ENCODE data around the gene EFCAB6. TPM values are rescaled to one million over a fixed set of nuclear protein-coding genes. Genes with fewer than 3 reads are reported as not detected.

Gene EFCAB6
- total and polyA plus RNA-seq, 2 of the 13 experiments (the other 11 are each of a cell fraction or from before 2014, with no cell fraction given) = not detected

DNA sequence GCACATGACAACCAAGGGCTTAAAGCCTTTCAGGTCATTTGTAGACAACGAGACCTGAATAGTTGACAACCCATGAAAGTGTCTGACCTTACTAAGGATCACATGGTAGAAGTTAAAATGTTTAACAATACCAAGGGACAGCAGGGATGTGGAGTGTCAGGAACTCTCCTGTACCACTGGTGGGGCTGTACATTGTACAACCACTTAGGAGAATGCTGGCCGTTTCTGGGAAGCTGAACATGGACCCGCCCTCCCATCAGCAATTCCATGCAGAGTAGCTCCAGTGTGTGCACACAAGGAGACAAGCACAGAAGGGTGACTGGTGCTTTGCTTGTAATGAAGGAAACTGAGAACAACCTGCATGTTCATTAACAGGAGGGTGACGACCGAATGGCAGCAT is 237.4 kb downstream of the EFCAB6 start:
- no peaks in the 10 kb centered on the region for H3K79me2 ChIP-seq (ENCODE audit: insufficient read depth, low read length)
- no peaks in the 10 kb centered on the region for H4K20me1 ChIP-seq (ENCODE audit: insufficient read depth, low read length)
- no peak for DNase-seq (ENCODE audit: low spot score)
- H3K27ac ChIP-seq (ENCODE audit: extremely low read length, insufficient read depth, low read length) = no peak overlapping the region
- no peaks in the 10 kb centered on the region for H3K9me3 ChIP-seq (ENCODE audit: low read length)
- no peaks in the 10 kb centered on the region for H3K4me1 ChIP-seq (ENCODE audit: insufficient read depth, low read length)
- BruUV-seq (replicated peaks) = no TSS peak
- H3K4me3 ChIP-seq (replicated peaks in 1 of 3; ENCODE audit: insufficient read depth in 1 of 3, low read depth in 2 of 3, low read length in 3 of 3) = no peak overlapping the region
- intact Hi-C loops (cut with micrococcal nuclease; ENCODE audit: unreplicated experiment) = no loop called here
- H3K9ac ChIP-seq (ENCODE audit: insufficient read depth, low read depth, low read length) = no peak overlapping the region
- WGBS (ENCODE audit: low lambda C conversion rate) = 12% methylated on average over 5 of the region's 5 CpGs
- no peaks in the 10 kb centered on the region for H3K36me3 ChIP-seq (replicated peaks in 1 of 2; ENCODE audit: control insufficient read depth in 1 of 2, insufficient read depth in 2 of 2, low read length in 2 of 2)
- peaks cover 0 to 14% of the 10 kb centered on the region in 2 experiments; a peak in 2 of 5 replicates for H3K27me3 ChIP-seq (ENCODE audit: control insufficient read depth in 1 of 2, insufficient read depth in 2 of 2, low read length in 2 of 2)
- no peak for ATAC-seq
- no peak for FAIRE-seq
- no peak overlapping the region for H3K4me2 ChIP-seq (ENCODE audit: low read depth, low read length)
- no peak overlapping the region for H2AFZ ChIP-seq (ENCODE audit: low read length)
- in situ Hi-C loops (cut with HindIII; ENCODE audit: extremely low pct_ligation_motif_present, low pct_unique_long_range_greater_than_20kb) = no loop called here
- no peak for TF ChIP-seq ZNF232 (CRISPR knock-in tag; IDR thresholded peaks at IDR 0.05; ENCODE audit: borderline replicate concordance)
- TF ChIP-seq ZBTB42 (CRISPR knock-in tag; IDR thresholded peaks at IDR 0.05) = no peak
- POLR2A ChIA-PET = no interaction called here
- CTCF ChIA-PET (ENCODE audit: low intra/inter-chr PET ratio, low total read pairs) = no interaction called here

- Histone ChIP-seq H3K4me1 (ENCODE audit: insufficient read depth, low read length) (no peaks in the 10 kb centered on the region), H3K36me3 (replicated peaks in 1 of 2; ENCODE audit: control insufficient read depth in 1 of 2, insufficient read depth in 2 of 2, low read length in 2 of 2) (no peaks in the 10 kb centered on the region), H3K27ac (ENCODE audit: extremely low read length, insufficient read depth, low read length) (no peak overlapping the region), H4K20me1 (ENCODE audit: insufficient read depth, low read length) (no peaks in the 10 kb centered on the region), H3K79me2 (ENCODE audit: insufficient read depth, low read length) (no peaks in the 10 kb centered on the region), H3K9ac (ENCODE audit: insufficient read depth, low read depth, low read length) (no peak overlapping the region), H2AFZ (ENCODE audit: low read length) (no peak overlapping the region), H3K4me2 (ENCODE audit: low read depth, low read length) (no peak overlapping the region), H3K4me3 (replicated peaks in 1 of 3; ENCODE audit: insufficient read depth in 1 of 3, low read depth in 2 of 3, low read length in 3 of 3) (no peak overlapping the region), H3K9me3 (ENCODE audit: low read length) (no peaks in the 10 kb centered on the region), H3K27me3 (ENCODE audit: control insufficient read depth in 1 of 2, insufficient read depth in 2 of 2, low read length in 2 of 2) (peaks cover 0 to 18% of the 10 kb centered on the region in 2 experiments; a peak in 2 of 5 replicates)
- FAIRE-seq = no peak
- intact Hi-C loops (cut with micrococcal nuclease; ENCODE audit: unreplicated experiment) = no loop called here
- no peak for ATAC-seq
- DNase-seq (ENCODE audit: low spot score) = no peak
- in situ Hi-C loops (cut with HindIII; ENCODE audit: extremely low pct_ligation_motif_present, low pct_unique_long_range_greater_than_20kb) = no loop called here
- TF ChIP-seq SP4 (CRISPR knock-in tag; IDR thresholded peaks at IDR 0.05) (no peak), MNT (IDR thresholded peaks at IDR 0.05) (peak; percentile 98)
- BruUV-seq (replicated peaks) = no TSS peak
- 18% methylated on average over 9 of the region's 9 CpGs for WGBS (ENCODE audit: low lambda C conversion rate)
- POLR2A ChIA-PET = no interaction called here
- CTCF ChIA-PET (ENCODE audit: low intra/inter-chr PET ratio, low total read pairs) = no interaction called here
Measured at GRCh38 chr22:43572710-43573109, 239.4 kb downstream of the EFCAB6 start.

All from HepG2 (cell line).